ENCODE results near the gene ZNF341. TPM values are rescaled to one million over a fixed set of nuclear protein-coding genes. Genes with fewer than 3 reads are reported as not detected.
"Not testable (repeated sequence)": the region's sequence is repeated elsewhere in the genome, so short reads cannot be mapped to it uniquely, and the experiment has no call there.

Gene ZNF341
- polyA plus RNA-seq, 1 donor (not counting 4 experiments of a cell fraction or from before 2014, with no cell fraction given) = 1.7 TPM

DNA sequence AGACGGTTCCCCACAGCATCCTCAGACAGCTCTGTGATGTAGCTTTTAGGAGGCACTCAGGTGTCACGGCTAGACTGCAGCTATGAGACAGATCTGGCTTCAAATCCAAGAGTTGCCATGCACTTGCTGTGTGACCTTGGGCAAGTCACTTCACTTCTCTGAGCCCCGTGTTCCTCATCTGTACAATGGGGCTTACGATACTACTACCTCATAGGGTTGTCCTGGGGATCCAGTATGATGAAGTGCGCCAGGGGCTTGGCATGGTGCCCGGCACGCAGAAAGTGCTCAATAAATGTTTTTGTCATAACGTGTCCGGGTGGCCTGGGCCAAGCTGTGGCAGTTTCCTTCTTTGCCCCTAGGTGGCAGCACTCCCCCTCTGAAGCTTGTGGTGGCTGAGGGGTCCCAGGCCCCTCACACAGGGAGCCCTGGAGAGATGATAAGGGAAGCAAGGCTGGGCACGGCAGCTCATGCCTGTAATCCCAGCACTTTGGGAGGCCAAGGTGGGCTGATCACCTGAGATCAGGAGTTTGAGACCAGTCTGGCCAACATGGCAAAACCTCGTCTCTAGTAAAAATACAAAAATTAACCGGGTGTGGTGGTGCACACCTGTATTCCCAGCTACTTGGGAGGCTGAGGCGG is 60.3 kb downstream of the ZNF341 start:
- Histone ChIP-seq H3K4me1 (ENCODE audit: control insufficient read depth, extremely low read depth, insufficient read depth, low read length) (peaks cover 40% of the 10 kb centered on the region), H2AFZ (ENCODE audit: control insufficient read depth, low read length) (no peak overlapping the region), H3K27me3 (ENCODE audit: control insufficient read depth, extremely low read depth, insufficient read depth, low read length) (no peaks in the 10 kb centered on the region), H3K4me3 (ENCODE audit: control insufficient read depth in 2 of 3, extremely low read depth in 1 of 3, insufficient read depth in 2 of 3, low read depth in 1 of 3, low read length in 3 of 3) (no peak overlapping the region), H3K4me2 (ENCODE audit: control insufficient read depth, extremely low read depth, insufficient read depth, low read depth, low read length) (no peak overlapping the region), H3K9ac (ENCODE audit: control insufficient read depth, extremely low read depth, insufficient read depth, low read length) (no peak overlapping the region), H4K20me1 (ENCODE audit: control insufficient read depth, extremely low read depth, insufficient read depth, low read length) (no peaks in the 10 kb centered on the region), H3K36me3 (ENCODE audit: control insufficient read depth in 2 of 2, extremely low read depth in 1 of 2, insufficient read depth in 2 of 2, low read length in 2 of 2) (peaks cover 0 to 1% of the 10 kb centered on the region in 2 experiments), H3K9me3 (ENCODE audit: control insufficient read depth, low read depth, low read length) (no peaks in the 10 kb centered on the region), H3K9me1 (ENCODE audit: control insufficient read depth, extremely low read depth, insufficient read depth, low read length) (no peaks in the 10 kb centered on the region), H3K27ac (ENCODE audit: control insufficient read depth, insufficient read depth, low read length) (no peak overlapping the region), H3K79me2 (ENCODE audit: control insufficient read depth, insufficient read depth, low read length) (no peaks in the 10 kb centered on the region)
- dilution Hi-C loops (cut with MboI; ENCODE audit: extremely low pct_ligation_motif_present, low sequenced_read_pairs) = no loop called here
- FAIRE-seq (no peak), DNase-seq (ENCODE audit: low read depth, low spot score) (no peak)
- TF ChIP-seq EZH2 (IDR thresholded peaks at IDR 0.05; ENCODE audit: low read length) = no peak
- TF ChIP-seq, protein P1, sequence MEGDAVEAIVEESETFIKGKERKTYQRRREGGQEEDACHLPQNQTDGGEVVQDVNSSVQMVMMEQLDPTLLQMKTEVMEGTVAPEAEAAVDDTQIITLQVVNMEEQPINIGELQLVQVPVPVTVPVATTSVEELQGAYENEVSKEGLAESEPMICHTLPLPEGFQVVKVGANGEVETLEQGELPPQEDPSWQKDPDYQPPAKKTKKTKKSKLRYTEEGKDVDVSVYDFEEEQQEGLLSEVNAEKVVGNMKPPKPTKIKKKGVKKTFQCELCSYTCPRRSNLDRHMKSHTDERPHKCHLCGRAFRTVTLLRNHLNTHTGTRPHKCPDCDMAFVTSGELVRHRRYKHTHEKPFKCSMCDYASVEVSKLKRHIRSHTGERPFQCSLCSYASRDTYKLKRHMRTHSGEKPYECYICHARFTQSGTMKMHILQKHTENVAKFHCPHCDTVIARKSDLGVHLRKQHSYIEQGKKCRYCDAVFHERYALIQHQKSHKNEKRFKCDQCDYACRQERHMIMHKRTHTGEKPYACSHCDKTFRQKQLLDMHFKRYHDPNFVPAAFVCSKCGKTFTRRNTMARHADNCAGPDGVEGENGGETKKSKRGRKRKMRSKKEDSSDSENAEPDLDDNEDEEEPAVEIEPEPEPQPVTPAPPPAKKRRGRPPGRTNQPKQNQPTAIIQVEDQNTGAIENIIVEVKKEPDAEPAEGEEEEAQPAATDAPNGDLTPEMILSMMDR (optimal IDR thresholded peaks at IDR 0.05 in 1 of 3, IDR thresholded peaks at IDR 0.05 in 1 of 3, conservative IDR thresholded peaks at IDR 0.05 in 1 of 3; ENCODE audit: extremely low read depth in 1 of 3, insufficient read depth in 2 of 3, low read length in 3 of 3) = peak; percentile 63 to 75 (median 64)

DNA sequence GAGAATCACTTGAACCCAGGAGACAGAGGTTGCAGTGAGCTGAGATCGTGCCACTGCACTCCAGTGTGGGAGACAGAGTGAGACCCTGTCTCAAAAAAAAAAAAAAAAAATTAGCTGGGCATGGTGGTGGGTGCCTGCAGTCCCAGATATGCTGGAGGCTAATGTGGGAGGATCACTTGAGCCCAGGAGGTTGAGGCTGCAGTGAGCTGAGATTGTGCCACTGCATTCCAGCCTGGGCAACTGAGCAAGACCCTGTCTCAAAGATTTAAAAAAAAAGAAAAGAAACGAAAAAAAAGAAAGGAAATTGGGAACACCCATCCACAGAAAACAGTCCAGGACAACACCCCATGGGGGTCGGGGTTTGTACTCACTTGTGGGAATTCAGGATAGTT is 60.8 kb downstream of the ZNF341 start:
- H3K4me2 ChIP-seq (ENCODE audit: control insufficient read depth, extremely low read depth, insufficient read depth, low read depth, low read length); H4K20me1 ChIP-seq (ENCODE audit: control insufficient read depth, extremely low read depth, insufficient read depth, low read length); H3K9me1 ChIP-seq (ENCODE audit: control insufficient read depth, extremely low read depth, insufficient read depth, low read length); FAIRE-seq; dilution Hi-C loops (cut with MboI; ENCODE audit: extremely low pct_ligation_motif_present, low sequenced_read_pairs); H3K4me3 ChIP-seq (ENCODE audit: control insufficient read depth in 2 of 3, extremely low read depth in 1 of 3, insufficient read depth in 2 of 3, low read depth in 1 of 3, low read length in 3 of 3); H3K9me3 ChIP-seq (ENCODE audit: control insufficient read depth, low read depth, low read length); H3K27ac ChIP-seq (ENCODE audit: control insufficient read depth, insufficient read depth, low read length); H2AFZ ChIP-seq (ENCODE audit: control insufficient read depth, low read length); DNase-seq (ENCODE audit: low read depth, low spot score); H3K9ac ChIP-seq (ENCODE audit: control insufficient read depth, extremely low read depth, insufficient read depth, low read length); H3K36me3 ChIP-seq (ENCODE audit: control insufficient read depth in 2 of 2, extremely low read depth in 1 of 2, insufficient read depth in 2 of 2, low read length in 2 of 2); H3K27me3 ChIP-seq (ENCODE audit: control insufficient read depth, extremely low read depth, insufficient read depth, low read length); H3K79me2 ChIP-seq (ENCODE audit: control insufficient read depth, insufficient read depth, low read length): not testable (repeated sequence)
- peaks cover 40% of the 10 kb centered on the region for H3K4me1 ChIP-seq (ENCODE audit: control insufficient read depth, extremely low read depth, insufficient read depth, low read length)

Data from keratinocyte (primary cell).